PC-9 (cell line): ENCODE measurements around the gene SIPA1.

Experiments used
- CTCF ChIP-seq: fragments of 200-600 bp; sonication (generic); conservative IDR thresholded peaks from 2 replicates; pipeline ENCODE4 v1.6.1; 2017; ENCODE audit warnings: mixed run types, antibody characterized with exemption, mild to moderate bottlenecking, moderate library complexity
- EZH2 ChIP-seq: fragments of 200-600 bp; sonication (generic); IDR thresholded peaks from 2 replicates; pipeline ENCODE4 v1.8.0; 2017; ENCODE audit warnings: antibody characterized with exemption, low read depth

- TF ChIP-seq CTCF (no peak), EZH2 (no peak)
Measured at GRCh38 chr11:65657426-65657825, 19.5 kb downstream of the SIPA1 start.
